GM12801 (cell line): ENCODE data around the gene ADAM23.

Source experiments
- TF ChIP-seq, protein P1 (sequence below): IDR thresholded peaks from one replicate; pipeline ENCODE4 v1.5.1; 2011; ENCODE audit warnings: control low read depth; ENCODE audit not compliant: insufficient read length; ENCODE audit errors: extremely low read depth

The ADAM23 gene

DNA sequence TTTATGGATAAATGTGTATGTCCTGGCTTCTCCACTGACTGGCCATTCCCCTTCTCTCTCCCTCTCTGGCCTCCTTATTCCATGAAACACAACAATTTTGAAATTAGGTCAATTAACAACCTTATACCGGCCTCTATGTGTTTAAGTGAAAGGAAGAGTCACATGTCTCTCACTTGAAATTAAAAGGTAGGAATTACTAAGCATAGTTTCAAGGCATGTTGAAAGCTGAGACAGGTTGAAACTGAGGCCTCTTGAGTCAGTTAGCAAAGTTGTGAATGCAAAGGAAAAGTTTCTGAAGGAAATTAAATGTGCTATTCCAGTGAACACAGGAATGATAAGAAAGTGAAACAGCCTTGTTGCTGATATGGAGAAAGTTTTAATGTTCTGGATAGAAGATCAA is 69.7 kb downstream of the ADAM23 start:
- TF ChIP-seq, protein P1, sequence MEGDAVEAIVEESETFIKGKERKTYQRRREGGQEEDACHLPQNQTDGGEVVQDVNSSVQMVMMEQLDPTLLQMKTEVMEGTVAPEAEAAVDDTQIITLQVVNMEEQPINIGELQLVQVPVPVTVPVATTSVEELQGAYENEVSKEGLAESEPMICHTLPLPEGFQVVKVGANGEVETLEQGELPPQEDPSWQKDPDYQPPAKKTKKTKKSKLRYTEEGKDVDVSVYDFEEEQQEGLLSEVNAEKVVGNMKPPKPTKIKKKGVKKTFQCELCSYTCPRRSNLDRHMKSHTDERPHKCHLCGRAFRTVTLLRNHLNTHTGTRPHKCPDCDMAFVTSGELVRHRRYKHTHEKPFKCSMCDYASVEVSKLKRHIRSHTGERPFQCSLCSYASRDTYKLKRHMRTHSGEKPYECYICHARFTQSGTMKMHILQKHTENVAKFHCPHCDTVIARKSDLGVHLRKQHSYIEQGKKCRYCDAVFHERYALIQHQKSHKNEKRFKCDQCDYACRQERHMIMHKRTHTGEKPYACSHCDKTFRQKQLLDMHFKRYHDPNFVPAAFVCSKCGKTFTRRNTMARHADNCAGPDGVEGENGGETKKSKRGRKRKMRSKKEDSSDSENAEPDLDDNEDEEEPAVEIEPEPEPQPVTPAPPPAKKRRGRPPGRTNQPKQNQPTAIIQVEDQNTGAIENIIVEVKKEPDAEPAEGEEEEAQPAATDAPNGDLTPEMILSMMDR = no peak

DNA sequence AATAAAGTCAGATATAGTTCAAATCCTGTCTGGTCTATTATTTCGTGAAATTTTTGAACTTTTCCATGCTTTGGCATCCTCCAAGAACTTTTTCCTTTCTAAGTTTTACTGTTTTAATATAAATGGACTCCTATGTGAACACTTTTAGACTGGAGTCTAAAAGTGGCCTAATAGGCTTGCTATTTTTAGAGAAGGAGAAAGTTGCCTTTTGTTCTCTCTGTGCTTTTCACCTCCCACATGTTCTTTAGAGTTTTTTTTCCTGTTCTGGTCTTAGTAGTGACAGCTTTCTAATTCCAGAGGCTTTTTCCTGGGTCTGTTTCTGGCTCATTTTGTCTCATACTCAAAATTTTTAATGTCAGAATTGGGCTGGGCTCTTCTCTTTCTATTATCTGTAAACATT is 72.2 kb downstream of the ADAM23 start:
- TF ChIP-seq, protein P1 = no peak

DNA sequence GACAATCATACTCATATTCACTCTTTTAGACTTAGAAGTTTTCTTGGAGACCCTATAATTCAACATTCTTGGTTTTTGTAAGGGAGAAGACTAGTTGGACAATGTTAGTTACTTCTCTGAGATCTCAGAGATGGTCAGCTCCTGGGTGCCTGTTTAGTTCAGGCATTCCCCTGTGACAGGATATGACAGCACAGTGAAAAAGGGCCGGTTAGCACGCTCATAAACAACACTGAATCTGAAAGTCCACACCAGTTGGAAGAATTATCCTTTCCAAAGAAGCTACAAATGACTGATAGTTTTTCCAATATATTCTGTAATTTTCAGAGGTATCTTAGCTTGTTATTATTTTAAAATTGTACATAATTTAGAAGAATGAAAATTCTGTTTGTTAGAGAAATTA is 75.7 kb downstream of the ADAM23 start:
- TF ChIP-seq, protein P1 = no peak

DNA sequence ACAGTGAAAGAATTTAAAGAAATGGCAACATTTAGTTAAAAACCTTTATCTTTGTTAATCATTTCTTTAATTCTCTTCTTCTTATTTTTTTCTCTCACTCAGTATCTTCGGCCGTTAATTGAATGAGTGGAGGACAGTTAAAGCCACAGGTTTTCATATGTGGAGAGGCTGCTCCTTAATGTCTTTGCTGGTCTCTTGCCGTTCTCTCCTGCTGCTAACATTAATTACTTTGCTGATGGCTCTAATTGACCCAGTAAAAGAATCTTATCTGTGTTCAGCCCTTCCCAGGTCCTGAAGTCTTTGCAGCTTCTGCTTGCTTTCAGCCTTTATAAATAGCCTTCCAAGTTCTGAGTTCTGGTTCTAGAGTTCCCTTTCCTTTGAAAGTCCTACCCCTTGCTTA is 77.1 kb downstream of the ADAM23 start:
- TF ChIP-seq, protein P1 = no peak

DNA sequence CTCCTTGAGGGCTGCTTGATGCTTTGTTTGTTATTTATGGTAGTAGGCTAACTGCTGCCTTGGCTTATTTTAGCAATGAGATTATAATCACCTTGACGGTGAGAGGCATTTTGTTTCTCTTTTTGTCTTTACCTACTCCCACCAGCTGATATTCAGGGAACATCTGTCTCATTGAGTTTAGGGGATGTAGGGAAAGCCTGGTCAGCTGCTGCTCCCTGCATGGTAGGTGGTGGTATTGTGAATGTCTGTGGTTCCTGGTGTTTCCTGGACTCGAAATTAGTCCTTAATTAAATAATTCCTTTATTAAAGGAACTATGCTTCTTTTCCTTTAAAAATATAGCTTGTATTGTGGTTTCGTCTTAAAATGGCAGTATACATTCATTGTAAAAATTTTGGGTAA is 77.8 kb downstream of the ADAM23 start:
- TF ChIP-seq, protein P1 = no peak

DNA sequence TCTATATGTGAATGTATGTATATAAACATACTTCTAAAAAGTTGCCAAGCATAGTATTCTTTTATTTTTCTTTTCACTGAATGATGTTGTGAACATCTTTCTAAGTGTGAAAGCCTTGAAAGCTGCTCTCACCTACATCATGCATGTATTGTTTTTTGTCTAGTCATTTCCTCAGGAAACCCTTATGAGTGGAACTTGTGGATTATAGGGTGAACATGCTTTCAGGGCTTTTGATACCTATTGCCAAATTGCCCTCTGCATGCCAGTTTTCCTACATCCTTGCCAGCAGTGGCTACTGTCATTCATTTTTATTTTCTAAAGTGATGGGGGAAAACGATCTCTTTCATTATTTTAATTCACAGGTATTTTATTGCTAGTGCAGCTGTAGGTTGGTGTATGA is 78.3 kb downstream of the ADAM23 start:
- TF ChIP-seq, protein P1 = no peak

DNA sequence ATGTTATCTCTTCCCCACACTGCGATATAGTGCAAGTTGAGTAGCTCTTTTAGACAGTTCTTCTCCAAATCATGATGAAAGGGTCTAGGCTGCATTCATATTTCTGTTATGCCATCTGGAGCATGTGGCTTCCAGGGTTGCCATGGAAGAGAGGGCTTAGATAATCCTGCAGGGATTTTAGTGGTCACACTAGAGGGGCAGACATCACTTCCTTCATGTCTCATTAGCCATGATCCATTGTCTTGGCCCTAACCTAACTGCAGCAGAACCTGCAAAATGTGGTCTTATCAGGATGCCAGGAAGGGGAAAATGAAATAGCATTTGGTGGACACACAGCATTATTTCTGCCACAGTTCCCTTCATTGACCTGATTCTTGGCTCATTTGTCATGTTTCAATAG is 83.1 kb downstream of the ADAM23 start:
- TF ChIP-seq, protein P1 = no peak

DNA sequence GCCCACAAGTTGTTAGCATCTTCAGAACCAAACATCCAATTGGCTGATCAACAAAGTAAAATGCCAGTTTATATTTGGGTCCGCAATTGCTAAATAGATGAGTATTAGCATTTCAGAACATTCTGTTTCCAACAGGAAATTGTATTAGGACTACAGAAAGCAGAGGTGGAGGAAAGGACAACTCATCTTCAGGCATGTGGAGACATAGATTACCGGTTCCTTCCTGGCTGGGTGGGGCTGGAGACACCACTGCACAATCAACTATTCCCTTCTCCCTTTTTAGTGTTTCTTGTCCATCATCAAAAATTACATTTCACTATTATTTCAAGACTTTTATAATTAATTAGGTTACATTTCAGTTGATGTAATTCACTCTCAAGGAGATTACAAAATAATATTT is 83.8 kb downstream of the ADAM23 start:
- TF ChIP-seq, protein P1 = no peak
